H9 (cell line): Measurements from ENCODE around the gene PLEKHJ1. TPM values are rescaled to one million over a fixed set of nuclear protein-coding genes. Genes with fewer than 3 reads are reported as not detected.

Source experiments
- DNase-seq: peaks from one replicate; pipeline ENCODE4 v3.0.0-alpha.2; 2017
- H2AFZ ChIP-seq: one replicate; pipeline ENCODE4 v1.6.1; 2013; ENCODE audit warnings: mild to moderate bottlenecking, low read length, control low read depth, moderate library complexity
- H2AK5ac ChIP-seq: 2 replicates; pipeline ENCODE4 v1.6.1; 2013; ENCODE audit warnings: low read length, control low read depth, mixed read lengths; ENCODE audit not compliant: insufficient read length
- H2BK120ac ChIP-seq: one replicate; pipeline ENCODE4 v1.6.1; 2013; ENCODE audit warnings: low read depth, mild to moderate bottlenecking, low read length, control low read depth, inconsistent platforms; ENCODE audit not compliant: poor library complexity, severe bottlenecking
- H2BK12ac ChIP-seq: 2 replicates; pipeline ENCODE4 v1.6.1; 2013; ENCODE audit warnings: low read length, control low read depth, mixed read lengths, low read depth; ENCODE audit not compliant: insufficient read length
- H2BK15ac ChIP-seq: 2 replicates; pipeline ENCODE4 v1.6.1; 2013; ENCODE audit warnings: low read depth, low read length, control low read depth
- H2BK20ac ChIP-seq: one replicate; pipeline ENCODE4 v1.6.1; 2013; ENCODE audit warnings: low read depth, mild to moderate bottlenecking, low read length, control low read depth, inconsistent platforms; ENCODE audit not compliant: poor library complexity, severe bottlenecking
- H2BK5ac ChIP-seq: 2 replicates; pipeline ENCODE4 v1.6.1; 2013; ENCODE audit warnings: low read length, control low read depth, mixed read lengths; ENCODE audit not compliant: insufficient read length
- H3K14ac ChIP-seq: 2 replicates; pipeline ENCODE4 v1.6.1; 2013; ENCODE audit warnings: low read length, control low read depth; ENCODE audit not compliant: insufficient read depth
- H3K18ac ChIP-seq: 2 replicates; pipeline ENCODE4 v1.6.1; 2013; ENCODE audit warnings: low read depth, mild to moderate bottlenecking, mixed read lengths, low read length, control low read depth; ENCODE audit not compliant: insufficient read length
- H3K23ac ChIP-seq: 2 replicates; pipeline ENCODE4 v1.6.1; 2013; ENCODE audit warnings: low read length, control low read depth, mixed read lengths, low read depth; ENCODE audit not compliant: insufficient read length
- H3K23me2 ChIP-seq: 2 replicates; pipeline ENCODE4 v1.6.1; 2013; ENCODE audit warnings: low read depth, mild to moderate bottlenecking, mixed read lengths, low read length, control low read depth; ENCODE audit not compliant: insufficient read length, poor library complexity, severe bottlenecking
- H3K27ac ChIP-seq: 2 replicates; pipeline ENCODE4 v1.5.1; 2013; ENCODE audit warnings: low read length, control low read depth, mixed read lengths, low read depth; ENCODE audit not compliant: insufficient read length
- H3K27me3 ChIP-seq: 2 replicates; pipeline ENCODE4 v1.6.1; 2013; ENCODE audit warnings: low read length, control low read depth, inconsistent platforms; ENCODE audit not compliant: insufficient read depth
- H3K4ac ChIP-seq: 2 replicates; pipeline ENCODE4 v1.6.1; 2013; ENCODE audit warnings: low read depth, mild to moderate bottlenecking, control low read depth, inconsistent platforms, low read length, moderate library complexity
- H3K4me1 ChIP-seq: 2 replicates; pipeline ENCODE4 v1.6.1; 2013; ENCODE audit warnings: low read length, control low read depth, inconsistent platforms; ENCODE audit not compliant: insufficient read depth
- H3K4me2 ChIP-seq: 2 replicates; pipeline ENCODE4 v1.6.1; 2013; ENCODE audit warnings: low read length, control low read depth, mixed read lengths; ENCODE audit not compliant: insufficient read length, insufficient read depth
- H3K56ac ChIP-seq: 2 replicates; pipeline ENCODE4 v1.6.1; 2013; ENCODE audit warnings: low read depth, mild to moderate bottlenecking, mixed read lengths, low read length, control low read depth; ENCODE audit not compliant: insufficient read length
- H3K79me1 ChIP-seq: 2 replicates; pipeline ENCODE4 v1.6.1; 2013; ENCODE audit warnings: low read depth, mild to moderate bottlenecking, moderate library complexity, low read length, control low read depth, inconsistent platforms; ENCODE audit not compliant: insufficient read depth, poor library complexity, severe bottlenecking
- H3K79me2 ChIP-seq: 2 replicates; pipeline ENCODE4 v1.6.1; 2013; ENCODE audit warnings: low read length, control low read depth, inconsistent platforms; ENCODE audit not compliant: insufficient read depth
- H3K9ac ChIP-seq: 2 replicates; pipeline ENCODE4 v1.6.1; 2013; ENCODE audit warnings: low read length, control low read depth, mixed read lengths; ENCODE audit not compliant: insufficient read length; ENCODE audit errors: extremely low read depth
- H3K9me3 ChIP-seq: one replicate; pipeline ENCODE4 v1.6.1; 2013; ENCODE audit warnings: low read depth, low read length, inconsistent platforms; ENCODE audit not compliant: control insufficient read depth
- H3T11ph ChIP-seq: one replicate; pipeline ENCODE4 v1.6.1; 2013; ENCODE audit warnings: mild to moderate bottlenecking, low read length, control low read depth, inconsistent platforms
- H4K20me1 ChIP-seq: one replicate; pipeline ENCODE4 v1.6.1; 2013; ENCODE audit not compliant: control insufficient read depth, insufficient read length, insufficient read depth
- H4K5ac ChIP-seq: 2 replicates; pipeline ENCODE4 v1.6.1; 2013; ENCODE audit warnings: low read depth, mild to moderate bottlenecking, mixed read lengths, low read length, control low read depth; ENCODE audit not compliant: insufficient read length
- H4K8ac ChIP-seq: replicated peaks from 2 replicates; pipeline ENCODE4 v1.6.1; 2013; ENCODE audit warnings: low read length, control low read depth, mixed read lengths, low read depth; ENCODE audit not compliant: insufficient read length
- H4K91ac ChIP-seq: 2 replicates; pipeline ENCODE4 v1.6.1; 2013; ENCODE audit warnings: low read depth, mild to moderate bottlenecking, moderate library complexity, mixed read lengths, low read length, control low read depth; ENCODE audit not compliant: insufficient read length
- H3K27ac Mint-ChIP-seq, 3 experiments: 2 replicates in 2 of 3; 3 replicates in 1 of 3; pipeline ENCODE4 v1.8.0; 2020 to 2021; ENCODE audit warnings: mixed read lengths in 3 of 3, mild to moderate bottlenecking in 1 of 3, moderate library complexity in 1 of 3
- H3K27me3 Mint-ChIP-seq: 2 replicates; pipeline ENCODE4 v1.8.0; 2021; ENCODE audit warnings: low read depth, mild to moderate bottlenecking, moderate library complexity, mixed read lengths
- H3K36me3 Mint-ChIP-seq, 3 experiments: 2 replicates in 2 of 3; 3 replicates in 1 of 3; pipeline ENCODE4 v1.8.0; 2020 to 2021; ENCODE audit warnings: low read depth in 3 of 3, mixed read lengths in 3 of 3; ENCODE audit not compliant: insufficient read depth in 1 of 3
- H3K4me1 Mint-ChIP-seq, 2 experiments: 2 replicates each; pipeline ENCODE4 v1.8.0; 2020; ENCODE audit warnings: mixed read lengths in 2 of 2
- H3K4me3 Mint-ChIP-seq, 2 experiments: 2 replicates in 1 of 2; 3 replicates in 1 of 2; pipeline ENCODE4 v1.8.0; 2020 to 2021; ENCODE audit warnings: mild to moderate bottlenecking in 2 of 2, mixed read lengths in 2 of 2, moderate library complexity in 1 of 2
- H3K9me3 Mint-ChIP-seq, 2 experiments: 2 replicates in 1 of 2; 3 replicates in 1 of 2; pipeline ENCODE4 v1.8.0; 2020; ENCODE audit warnings: mild to moderate bottlenecking in 2 of 2, mixed read lengths in 2 of 2, moderate library complexity in 1 of 2
- CTCF ChIP-seq: fragments of 200-600 bp; sonication (generic); conservative IDR thresholded peaks from 3 replicates; pipeline ENCODE4 v1.8.0; 2021; ENCODE audit warnings: antibody characterized with exemption, mild to moderate bottlenecking
- WGBS: extraction: QIAGEN DNeasy Blood & Tissue Kit; methylation state at CpG from one replicate; pipeline ENCODE4 v1.1.7; 2013; ENCODE audit warnings: missing lambda C conversion rate, low lambda C conversion rate, mixed read lengths; ENCODE audit not compliant: insufficient read length; ENCODE audit errors: extremely low coverage; 5-methylcytosine and 5-hydroxymethylcytosine counted together
- total RNA-seq: library from RNA; stranded (reverse); gene quantifications from 2 replicates; pipeline ENCODE4 v1.2.1, GENCODE V29; 2021

Gene PLEKHJ1
- total RNA-seq, 1 experiment from 2014 or later = 139 TPM

DNA sequence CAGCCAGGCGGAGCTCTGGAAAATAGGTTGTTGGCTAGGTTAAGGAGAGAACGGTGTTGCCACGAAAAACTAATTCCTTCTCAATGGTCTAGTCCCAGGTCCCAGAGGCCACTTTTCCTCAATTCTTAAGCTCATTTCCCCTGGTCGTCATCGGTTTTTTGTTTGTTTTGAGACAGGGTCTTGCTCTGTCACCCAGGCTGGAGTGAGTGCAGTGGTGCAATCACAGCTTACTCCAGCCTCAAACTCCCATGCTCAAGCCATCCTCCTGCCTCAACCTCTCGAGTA, 1.7 kb upstream of the PLEKHJ1 start:
- H3K9ac ChIP-seq = no peak overlapping the region
- peak overlapping the region; percentile 96 to 97 for H3K4me3 Mint-ChIP-seq
- no peak overlapping the region for H4K5ac ChIP-seq
- H2BK120ac ChIP-seq = no peak overlapping the region
- no CpG with 5 or more reads among the region's 6 CpGs for WGBS
- H3K27ac Mint-ChIP-seq = peak overlapping the region; percentile 91 to 95 (median 94); a peak in 4 of 7 replicates
- H2BK5ac ChIP-seq = no peak overlapping the region
- H2AK5ac ChIP-seq = no peak overlapping the region
- no peak overlapping the region for H3K14ac ChIP-seq
- peaks cover 0 to 3% of the 10 kb centered on the region in 2 experiments; a peak in 1 of 5 replicates for H3K9me3 Mint-ChIP-seq
- H3K56ac ChIP-seq = no peak overlapping the region
- TF ChIP-seq CTCF = no peak
- no peak overlapping the region for H3K18ac ChIP-seq
- H2BK20ac ChIP-seq = no peak overlapping the region
- no peaks in the 10 kb centered on the region for H3K9me3 ChIP-seq
- H3K79me1 ChIP-seq = peaks cover 11% of the 10 kb centered on the region
- no peak overlapping the region for H3T11ph ChIP-seq
- H4K20me1 ChIP-seq = peaks cover 2% of the 10 kb centered on the region
- H2BK12ac ChIP-seq = no peak overlapping the region
- no peak overlapping the region for H4K8ac ChIP-seq
- H3K27me3 Mint-ChIP-seq = no peaks in the 10 kb centered on the region; the same call in 1 of the 2 replicates
- H3K4ac ChIP-seq = no peak overlapping the region
- DNase-seq = no peak
- peak overlapping the region; percentile 47 for H3K4me2 ChIP-seq
- H3K4me1 Mint-ChIP-seq = peaks cover 42 to 48% of the 10 kb centered on the region in 2 experiments
- H3K23ac ChIP-seq = no peak overlapping the region
- peaks cover 4% of the 10 kb centered on the region; the same call in 1 of the 2 replicates for H3K4me1 ChIP-seq
- H4K91ac ChIP-seq = no peak overlapping the region
- H3K27me3 ChIP-seq = no peaks in the 10 kb centered on the region
- no peak overlapping the region for H2AFZ ChIP-seq
- peaks cover 9% of the 10 kb centered on the region for H3K23me2 ChIP-seq
- peaks cover 55% of the 10 kb centered on the region for H3K79me2 ChIP-seq
- H3K36me3 Mint-ChIP-seq = peaks cover 18 to 60% (median 54%) of the 10 kb centered on the region in 3 experiments
- no peak overlapping the region for H3K27ac ChIP-seq
- no peak overlapping the region for H2BK15ac ChIP-seq
